ENCODE measurements around the gene MLKL. TPM values are rescaled to one million over a fixed set of nuclear protein-coding genes. Genes with fewer than 3 reads are reported as not detected.
A peak's percentile ranks its signal among the peaks of the same experiment; 100 is the strongest.

MLKL gene
- total RNA-seq, 1 donor from 2014 or later: 0.24 TPM

DNA sequence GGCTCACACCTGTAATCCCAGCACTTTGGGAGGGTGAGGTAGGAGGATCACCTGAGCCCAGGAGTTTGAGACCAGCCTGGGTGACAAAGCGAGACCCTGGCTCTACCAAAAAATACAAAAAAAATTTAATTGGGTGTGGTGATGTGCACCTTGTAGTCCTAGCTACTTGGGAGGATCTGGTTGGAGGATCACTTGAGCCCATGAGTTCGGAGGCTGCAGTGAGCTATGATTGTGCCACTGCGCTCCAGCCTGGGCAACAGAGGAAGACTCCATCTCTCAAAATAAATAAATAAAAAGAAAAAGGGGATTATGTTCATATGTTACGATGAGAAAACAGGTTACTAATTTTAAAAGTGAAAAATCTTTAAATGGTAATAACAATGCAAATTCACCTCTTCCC is 996 bp downstream of the MLKL start:
- peaks cover 5% of the 10 kb centered on the region for H3K4me1 Mint-ChIP-seq (ENCODE audit: low read depth)
- TF ChIP-seq, protein P1, sequence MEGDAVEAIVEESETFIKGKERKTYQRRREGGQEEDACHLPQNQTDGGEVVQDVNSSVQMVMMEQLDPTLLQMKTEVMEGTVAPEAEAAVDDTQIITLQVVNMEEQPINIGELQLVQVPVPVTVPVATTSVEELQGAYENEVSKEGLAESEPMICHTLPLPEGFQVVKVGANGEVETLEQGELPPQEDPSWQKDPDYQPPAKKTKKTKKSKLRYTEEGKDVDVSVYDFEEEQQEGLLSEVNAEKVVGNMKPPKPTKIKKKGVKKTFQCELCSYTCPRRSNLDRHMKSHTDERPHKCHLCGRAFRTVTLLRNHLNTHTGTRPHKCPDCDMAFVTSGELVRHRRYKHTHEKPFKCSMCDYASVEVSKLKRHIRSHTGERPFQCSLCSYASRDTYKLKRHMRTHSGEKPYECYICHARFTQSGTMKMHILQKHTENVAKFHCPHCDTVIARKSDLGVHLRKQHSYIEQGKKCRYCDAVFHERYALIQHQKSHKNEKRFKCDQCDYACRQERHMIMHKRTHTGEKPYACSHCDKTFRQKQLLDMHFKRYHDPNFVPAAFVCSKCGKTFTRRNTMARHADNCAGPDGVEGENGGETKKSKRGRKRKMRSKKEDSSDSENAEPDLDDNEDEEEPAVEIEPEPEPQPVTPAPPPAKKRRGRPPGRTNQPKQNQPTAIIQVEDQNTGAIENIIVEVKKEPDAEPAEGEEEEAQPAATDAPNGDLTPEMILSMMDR (IDR thresholded peaks at IDR 0.05; ENCODE audit: unreplicated experiment): no peak
- no peak for DNase-seq (ENCODE audit: low spot score, unreplicated experiment)
- H3K27ac Mint-ChIP-seq: no peak overlapping the region
- peaks cover 21% of the 10 kb centered on the region for H3K27me3 Mint-ChIP-seq
- H3K9me3 Mint-ChIP-seq (ENCODE audit: low read depth): no peaks in the 10 kb centered on the region
- H3K4me3 Mint-ChIP-seq (ENCODE audit: low read depth): no peak overlapping the region
- H3K36me3 Mint-ChIP-seq (ENCODE audit: insufficient read depth): no peaks in the 10 kb centered on the region

DNA sequence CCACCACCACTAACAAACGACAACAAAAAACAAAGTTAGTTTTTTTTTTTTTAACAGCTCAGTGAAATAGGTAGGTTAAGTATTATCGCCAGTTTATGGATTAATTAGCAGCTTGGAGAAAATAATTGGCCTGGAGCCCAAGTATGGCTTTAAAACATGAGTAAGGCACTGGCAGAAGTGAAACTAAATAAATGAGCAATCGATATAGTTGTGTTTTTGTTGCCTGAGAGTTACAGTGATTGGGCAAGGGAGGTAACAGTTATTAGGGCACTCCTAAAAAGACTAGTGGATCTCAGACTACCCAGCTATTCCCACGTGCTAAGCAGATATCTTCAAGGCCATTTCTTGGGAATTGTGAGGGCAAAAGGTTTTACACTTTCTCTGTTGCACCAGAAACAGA is 2.4 kb downstream of the MLKL start:
- no peak overlapping the region for H3K27ac Mint-ChIP-seq
- DNase-seq (ENCODE audit: low spot score, unreplicated experiment): no peak
- H3K27me3 Mint-ChIP-seq: peaks cover 21% of the 10 kb centered on the region
- H3K36me3 Mint-ChIP-seq (ENCODE audit: insufficient read depth): no peaks in the 10 kb centered on the region
- H3K4me1 Mint-ChIP-seq (ENCODE audit: low read depth): peaks cover 5% of the 10 kb centered on the region
- TF ChIP-seq, protein P1 (IDR thresholded peaks at IDR 0.05; ENCODE audit: unreplicated experiment): no peak
- no peaks in the 10 kb centered on the region for H3K9me3 Mint-ChIP-seq (ENCODE audit: low read depth)
- no peak overlapping the region for H3K4me3 Mint-ChIP-seq (ENCODE audit: low read depth)

DNA sequence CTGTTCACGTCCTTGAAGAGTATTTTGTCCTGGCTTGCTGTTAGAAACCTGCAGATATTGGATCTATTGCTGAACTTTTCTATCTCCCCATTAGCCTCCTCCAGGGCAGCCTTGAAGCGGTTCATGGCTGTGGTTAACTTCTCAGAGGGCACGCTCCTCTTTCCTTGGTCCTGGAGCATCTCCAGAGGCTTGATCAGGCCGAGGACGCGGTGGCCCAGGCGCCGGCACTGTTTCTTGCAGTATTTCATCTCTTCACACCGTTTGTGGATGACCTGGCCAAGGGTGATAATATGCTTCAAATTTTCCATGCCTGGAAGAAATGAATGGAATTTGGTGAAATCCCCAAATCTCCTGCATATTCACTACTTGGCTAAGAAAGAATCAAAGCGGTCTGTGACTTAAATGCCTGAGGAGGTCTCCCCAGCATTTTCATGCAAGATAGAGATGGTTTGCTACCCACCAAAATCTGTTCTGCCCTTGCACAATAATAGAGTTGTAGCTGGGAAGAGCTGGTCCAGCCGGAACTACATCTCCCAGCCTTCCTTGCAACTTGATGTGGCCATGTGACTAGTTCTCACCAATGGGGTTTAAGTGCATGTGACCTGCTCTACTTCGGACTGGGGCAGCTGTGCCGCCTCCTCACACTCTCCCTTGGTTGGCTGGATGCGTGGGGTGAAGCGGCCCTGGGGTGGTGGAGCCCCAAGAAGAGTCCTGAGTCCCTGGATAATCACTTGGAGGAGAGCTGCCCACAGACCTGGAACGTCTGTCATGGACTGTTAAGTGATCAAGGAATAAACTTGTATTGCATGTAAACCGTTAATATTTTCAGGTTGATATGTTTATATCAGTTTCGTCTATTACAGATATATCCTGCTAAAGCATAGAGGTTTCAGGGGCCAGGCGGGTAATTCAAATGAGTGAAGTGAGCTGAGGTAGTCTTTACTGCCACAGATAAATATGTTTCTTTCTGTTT is 4.9 kb downstream of the MLKL start:
- peak overlapping the region; percentile 15 for H3K27ac Mint-ChIP-seq
- no peaks in the 10 kb centered on the region for H3K36me3 Mint-ChIP-seq (ENCODE audit: insufficient read depth)

DNA sequence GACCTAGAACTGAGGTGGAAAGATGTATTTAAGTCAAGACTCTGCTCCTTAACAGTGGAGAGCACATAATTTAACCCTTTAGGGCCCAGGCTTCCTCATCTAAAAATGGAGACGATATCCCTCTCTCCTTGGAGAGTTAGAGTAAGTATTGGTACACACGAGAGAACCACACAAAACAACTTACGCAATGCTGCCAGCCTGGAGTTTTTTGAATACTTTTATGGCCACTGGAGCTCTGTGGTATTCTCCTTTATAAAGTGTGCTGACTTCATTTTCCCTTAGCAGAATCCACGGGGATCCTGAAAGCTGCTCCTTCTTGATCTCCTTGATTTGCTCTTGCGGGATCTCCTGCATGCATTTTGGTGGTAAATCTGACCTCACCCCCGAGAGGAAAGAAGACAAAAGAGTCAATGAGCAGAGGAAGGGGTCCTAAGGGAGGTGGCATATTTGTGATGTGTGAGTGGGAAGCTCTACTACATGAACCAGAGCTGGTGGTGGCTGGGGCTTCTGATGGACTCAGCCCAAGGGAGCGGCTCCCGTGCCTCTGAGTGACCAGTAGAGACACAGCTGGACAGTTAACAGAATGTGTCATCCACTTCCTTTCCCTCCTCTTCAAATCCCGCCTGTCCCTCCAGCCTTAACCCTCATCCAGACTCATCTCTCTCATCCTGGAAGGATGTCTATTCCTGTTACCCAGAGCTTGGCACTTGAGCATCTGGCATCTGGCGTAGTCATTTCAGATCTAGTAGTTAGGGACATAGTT is 9.4 kb downstream of the MLKL start:
- peaks cover 4% of the 10 kb centered on the region for H3K9me3 Mint-ChIP-seq (ENCODE audit: low read depth)
- H3K4me3 Mint-ChIP-seq (ENCODE audit: low read depth): no peak overlapping the region
- TF ChIP-seq, protein P1 (IDR thresholded peaks at IDR 0.05; ENCODE audit: unreplicated experiment): no peak
- H3K27ac Mint-ChIP-seq: no peak overlapping the region
- no peaks in the 10 kb centered on the region for H3K36me3 Mint-ChIP-seq (ENCODE audit: insufficient read depth)
- no peak for DNase-seq (ENCODE audit: low spot score, unreplicated experiment)
- peaks cover 3% of the 10 kb centered on the region for H3K4me1 Mint-ChIP-seq (ENCODE audit: low read depth)
- peaks cover 9% of the 10 kb centered on the region for H3K27me3 Mint-ChIP-seq

More for the DNA sequence above, 4.9 kb downstream of the MLKL start:
- peaks cover 18% of the 10 kb centered on the region for H3K27me3 Mint-ChIP-seq
- H3K4me3 Mint-ChIP-seq (ENCODE audit: low read depth): peak overlapping the region; percentile 83
- peak; percentile 39 for DNase-seq (ENCODE audit: low spot score, unreplicated experiment)
- H3K9me3 Mint-ChIP-seq (ENCODE audit: low read depth): no peaks in the 10 kb centered on the region
- TF ChIP-seq, protein P1 (IDR thresholded peaks at IDR 0.05; ENCODE audit: unreplicated experiment): no peak
- H3K4me1 Mint-ChIP-seq (ENCODE audit: low read depth): peaks cover 5% of the 10 kb centered on the region

DNA sequence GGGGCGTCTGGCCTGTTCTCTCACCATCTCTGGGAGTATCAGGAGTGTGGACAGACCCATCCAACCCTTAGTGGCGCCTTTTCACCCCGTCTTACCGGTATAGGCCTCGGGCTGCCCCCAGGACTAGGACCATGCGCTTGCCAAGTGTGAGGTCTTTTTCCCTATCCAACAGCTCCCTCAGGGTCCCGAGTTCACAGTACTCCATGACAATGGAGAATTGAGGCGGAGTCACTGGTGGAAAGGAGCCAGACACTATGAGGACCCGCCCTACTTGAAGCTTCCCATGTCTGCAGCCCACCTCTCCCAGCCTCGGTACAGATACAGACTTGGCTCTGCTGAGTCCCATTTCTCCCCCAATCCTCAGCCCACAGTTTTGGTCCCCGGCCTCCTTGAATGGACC is 18.1 kb downstream of the MLKL start:
- Mint-ChIP-seq H3K36me3 (ENCODE audit: insufficient read depth) (no peaks in the 10 kb centered on the region), H3K9me3 (ENCODE audit: low read depth) (no peaks in the 10 kb centered on the region), H3K4me1 (ENCODE audit: low read depth) (peaks cover 6% of the 10 kb centered on the region), H3K4me3 (ENCODE audit: low read depth) (no peak overlapping the region), H3K27ac (no peak overlapping the region), H3K27me3 (no peaks in the 10 kb centered on the region)
- TF ChIP-seq, protein P1 (IDR thresholded peaks at IDR 0.05; ENCODE audit: unreplicated experiment): no peak
- no peak for DNase-seq (ENCODE audit: low spot score, unreplicated experiment)

Data from progenitor cell of endocrine pancreas (in vitro differentiated cells).